Left hindlimb (tissue), 1 donor: ENCODE results near the gene DNAJC7.
"Not testable (repeated sequence)": the region's sequence is repeated elsewhere in the genome, so short reads cannot be mapped to it uniquely, and the experiment has no call there.

Source experiments
- DNase-seq: peaks from one replicate; pipeline ENCODE4 v3.0.0-alpha.2; 2018

The DNAJC7 gene

DNA sequence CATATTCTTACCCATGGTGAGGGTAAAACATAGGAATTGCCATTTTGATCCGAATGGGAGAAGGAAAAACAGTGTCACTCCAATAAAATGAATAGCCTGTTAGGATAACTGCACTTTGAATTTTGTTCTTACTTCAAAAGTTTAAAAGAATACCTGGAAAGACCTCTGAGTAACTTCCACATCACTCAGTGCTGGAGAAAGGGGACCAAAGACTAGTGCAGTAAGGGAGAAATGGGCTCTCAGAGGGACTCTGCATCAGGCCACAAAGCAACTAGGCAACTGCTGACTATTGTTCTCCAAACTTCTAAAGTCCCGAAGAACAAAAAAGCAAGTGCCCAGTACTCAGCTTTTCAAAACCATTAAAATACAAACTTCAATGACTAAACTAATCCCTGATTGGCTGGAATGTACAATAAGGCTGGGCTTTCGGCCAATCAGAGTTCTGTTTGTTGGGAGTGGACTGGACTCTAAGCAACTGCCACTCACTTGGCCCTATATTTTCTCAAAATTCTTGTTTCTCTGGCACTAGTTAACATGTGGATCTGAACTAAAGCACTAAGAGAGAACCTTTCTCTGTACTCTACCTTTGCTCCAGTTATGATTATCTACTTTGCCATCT, 6.2 kb downstream of the DNAJC7 start:
- no peak for DNase-seq

DNA sequence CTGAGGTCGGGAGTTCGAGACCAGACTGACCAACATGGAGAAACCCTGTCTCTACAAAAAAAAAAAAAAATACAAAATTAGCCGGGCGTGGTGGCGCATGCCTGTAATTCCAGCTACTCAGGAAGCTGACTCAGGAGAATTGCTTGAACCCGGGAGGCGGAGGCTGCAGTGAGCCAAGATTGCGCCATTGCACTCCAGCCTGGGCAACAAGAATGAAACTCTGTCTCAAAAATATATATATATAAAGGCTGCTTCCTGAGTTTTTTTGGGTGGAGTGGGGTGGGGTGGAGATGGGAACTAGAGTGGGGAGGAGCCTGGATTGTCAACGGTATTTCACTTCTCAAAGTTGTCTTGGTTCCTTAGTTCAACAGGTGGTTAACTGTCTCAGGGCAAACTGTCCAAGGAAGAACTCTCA, 7.0 kb downstream of the DNAJC7 start:
- DNase-seq, result not testable (repeated sequence)

DNA sequence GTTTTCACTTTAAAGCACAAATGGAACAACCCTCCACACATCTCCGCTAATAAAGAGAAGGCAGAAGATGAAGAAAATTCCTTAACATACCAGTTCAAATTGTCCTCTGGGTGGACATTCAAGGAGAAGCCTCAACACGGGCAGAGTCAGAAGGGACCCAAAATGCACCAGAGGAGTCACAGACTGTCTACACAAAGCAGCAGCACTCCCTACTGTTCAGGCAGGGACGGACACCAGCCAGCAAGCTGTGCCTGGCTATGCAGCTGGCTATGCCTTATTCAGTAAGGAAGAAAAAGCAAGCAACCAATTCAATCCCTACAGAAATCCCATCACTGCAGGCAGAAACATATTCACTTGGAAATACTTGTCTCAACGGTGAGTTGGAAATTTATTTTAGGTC, 8.1 kb downstream of the DNAJC7 start:
- DNase-seq, result no peak

DNA sequence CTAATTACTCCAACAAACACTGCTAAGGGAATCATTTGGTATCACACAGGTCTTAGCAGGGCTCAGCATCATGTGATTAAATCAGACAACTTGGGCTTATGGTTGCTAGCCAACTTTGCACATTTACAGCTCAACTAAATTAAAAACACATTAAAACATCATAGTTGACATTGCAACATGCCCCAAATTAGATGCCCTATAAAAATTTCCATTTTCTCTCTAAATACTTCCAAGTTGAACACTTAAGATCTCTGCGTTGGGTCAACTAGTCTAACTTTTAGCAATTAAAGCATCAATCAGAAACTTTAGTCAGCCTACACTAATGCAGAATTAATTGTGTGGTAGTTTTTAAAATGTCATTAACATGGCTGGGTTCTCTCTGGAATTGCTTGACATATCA, 12.1 kb downstream of the DNAJC7 start:
- DNase-seq, result no peak

DNA sequence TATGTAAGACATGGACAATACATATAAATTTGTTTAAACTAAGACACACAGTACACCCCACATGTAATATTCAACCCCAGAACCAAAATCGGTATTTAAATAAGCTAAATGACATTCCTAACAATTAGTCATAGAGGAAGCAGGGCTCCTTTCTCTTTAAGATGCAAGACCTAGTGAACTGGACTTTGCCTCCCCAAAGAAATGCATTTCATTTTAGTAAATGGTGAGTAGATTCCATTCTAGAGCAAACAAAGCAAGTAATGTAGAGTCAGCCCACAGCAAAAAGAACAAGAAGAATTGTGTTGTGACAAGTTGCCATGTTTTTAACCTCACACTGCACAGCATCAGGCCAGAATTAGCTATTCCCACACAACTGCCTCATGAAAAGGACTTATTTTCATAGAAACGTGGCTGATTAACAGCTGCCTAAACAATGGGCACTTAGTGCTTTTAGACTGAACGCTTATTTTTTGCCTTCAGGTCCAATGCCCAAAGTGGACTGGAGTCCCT, 14.4 kb downstream of the DNAJC7 start:
- no peak for DNase-seq

DNA sequence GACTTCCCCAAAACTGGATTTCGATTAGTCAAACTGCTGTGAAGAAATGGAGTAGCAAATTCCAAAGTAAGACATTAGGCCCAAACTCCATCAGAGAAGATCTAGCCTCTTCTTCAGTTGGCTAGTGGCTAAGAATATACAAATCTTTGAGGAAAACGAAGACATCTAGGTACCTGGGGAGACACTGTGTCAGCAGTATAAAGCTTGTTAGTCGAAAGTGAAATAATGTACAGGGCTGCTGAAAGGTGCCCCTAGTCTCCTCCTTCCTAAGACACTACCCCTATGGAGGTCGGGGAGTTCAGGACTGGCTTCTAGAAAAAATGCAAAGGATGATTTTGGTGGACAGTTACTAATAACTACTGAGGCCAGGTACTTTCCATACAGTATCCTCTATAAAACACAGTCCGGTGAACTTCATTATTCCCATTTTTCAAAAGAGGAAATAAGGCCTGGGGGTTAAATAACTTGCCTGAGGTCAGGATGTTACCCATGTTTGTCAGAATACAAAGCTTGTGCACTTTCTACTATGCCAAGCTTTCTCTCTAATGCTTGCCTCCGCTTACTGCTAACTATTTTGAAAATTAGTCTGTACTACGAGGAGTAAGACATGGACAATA, 15.0 kb downstream of the DNAJC7 start:
- DNase-seq, result no peak

DNA sequence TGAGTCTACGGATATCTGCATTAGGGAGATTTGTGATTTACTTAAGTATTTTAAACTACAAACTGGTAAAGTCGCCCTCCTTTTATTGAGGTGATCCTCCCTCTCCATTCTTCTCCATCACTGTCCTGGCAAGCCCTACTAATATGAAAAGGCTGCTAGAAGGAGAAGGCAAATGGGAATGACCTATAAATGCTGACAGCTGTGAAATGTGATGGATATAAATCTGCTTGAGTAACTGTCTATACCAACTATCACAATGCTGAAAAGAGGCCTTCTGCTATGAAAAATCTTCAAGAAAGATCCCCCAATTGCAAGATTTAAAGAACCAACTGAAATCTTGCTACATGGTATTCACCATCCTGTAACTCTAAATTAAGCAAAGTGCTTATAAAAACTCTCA, 15.5 kb downstream of the DNAJC7 start:
- DNase-seq, result no peak

DNA sequence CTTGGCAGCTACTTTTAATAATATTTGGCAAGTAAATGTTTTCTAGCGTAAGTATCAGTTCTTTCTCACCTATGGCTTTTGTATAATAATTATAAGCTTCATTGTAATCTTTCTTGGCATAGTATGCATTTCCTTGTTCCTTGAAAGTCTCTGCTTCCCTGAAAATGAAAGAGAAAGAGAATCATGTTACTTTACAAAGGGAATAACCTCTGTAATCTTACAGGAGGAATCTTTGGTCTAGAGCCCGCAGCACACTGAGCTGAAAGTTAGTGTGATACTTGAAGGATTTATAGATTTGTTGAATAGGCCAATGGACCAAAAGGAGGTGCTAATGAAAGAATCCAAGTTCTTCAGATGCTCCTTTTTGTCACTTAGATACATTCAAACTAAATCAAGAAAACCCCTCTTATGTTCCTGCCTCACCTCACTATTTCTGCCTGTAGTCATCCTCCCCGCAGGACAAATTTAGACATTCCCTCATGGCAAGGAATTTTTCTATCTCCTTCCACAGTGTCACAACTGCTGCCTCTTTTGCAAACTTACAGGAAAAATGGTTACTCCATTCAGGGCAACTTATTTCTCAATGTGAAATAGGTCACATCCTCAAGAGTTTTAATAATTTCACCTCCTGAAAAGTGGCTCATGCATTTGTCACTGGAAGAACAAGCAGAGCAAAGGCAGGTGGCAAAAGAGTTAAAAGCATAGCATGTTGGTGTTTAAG, 16.7 kb downstream of the DNAJC7 start:
- no peak for DNase-seq

DNA sequence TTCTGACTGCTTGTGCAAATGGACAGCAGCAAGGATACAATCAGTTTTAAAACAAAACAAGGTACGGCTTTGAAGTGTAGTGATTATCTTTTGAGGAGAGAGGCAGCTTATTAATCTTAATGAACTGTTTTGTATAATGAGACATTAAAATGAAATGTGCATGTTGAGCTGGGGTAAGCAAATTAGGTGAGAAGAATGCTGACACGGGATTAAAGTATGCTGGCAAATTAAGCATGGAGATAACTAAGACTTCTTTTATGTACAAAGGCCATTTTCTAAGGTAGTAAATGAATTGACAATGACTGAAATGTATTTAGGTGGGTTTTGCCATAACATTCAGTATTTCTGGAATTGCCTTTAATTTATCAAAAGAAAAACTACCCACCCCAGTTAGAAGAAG, 18.7 kb downstream of the DNAJC7 start:
- DNase-seq, result no peak

DNA sequence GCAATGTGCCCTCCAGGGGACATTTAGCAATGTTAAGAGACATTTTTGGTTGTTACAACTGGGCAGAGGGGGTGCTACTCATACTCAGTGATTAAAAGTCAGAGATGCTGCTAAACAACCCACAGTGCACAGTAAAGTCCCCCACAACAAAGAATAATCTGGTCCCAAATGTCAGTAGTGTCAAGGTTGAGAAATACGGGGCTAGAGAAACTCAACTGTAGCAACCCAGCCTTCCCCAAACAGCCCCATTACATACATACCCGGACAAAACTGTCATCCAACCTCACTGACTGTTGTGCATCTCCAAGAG, 20.4 kb downstream of the DNAJC7 start:
- DNase-seq, result no peak

DNA sequence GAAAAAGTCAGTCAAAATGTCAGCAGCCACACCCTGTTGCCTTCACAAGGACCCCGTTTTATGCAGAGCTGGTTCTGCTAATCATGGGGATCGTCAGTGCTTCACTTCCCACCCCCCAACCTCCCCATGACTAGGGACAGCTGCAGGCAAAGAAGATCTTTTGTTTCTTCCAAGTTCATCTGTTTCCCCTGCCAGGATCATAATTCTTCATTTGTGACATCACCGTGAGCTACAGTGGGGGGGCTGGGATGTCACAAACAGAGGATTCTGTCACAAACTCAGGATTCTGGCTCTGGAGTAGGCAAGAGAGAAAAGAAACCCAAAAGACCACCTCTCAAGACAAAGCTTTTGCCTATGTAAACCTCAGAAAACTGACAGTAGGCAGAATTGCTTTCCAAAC, 24.7 kb downstream of the DNAJC7 start:
- no peak for DNase-seq

DNA sequence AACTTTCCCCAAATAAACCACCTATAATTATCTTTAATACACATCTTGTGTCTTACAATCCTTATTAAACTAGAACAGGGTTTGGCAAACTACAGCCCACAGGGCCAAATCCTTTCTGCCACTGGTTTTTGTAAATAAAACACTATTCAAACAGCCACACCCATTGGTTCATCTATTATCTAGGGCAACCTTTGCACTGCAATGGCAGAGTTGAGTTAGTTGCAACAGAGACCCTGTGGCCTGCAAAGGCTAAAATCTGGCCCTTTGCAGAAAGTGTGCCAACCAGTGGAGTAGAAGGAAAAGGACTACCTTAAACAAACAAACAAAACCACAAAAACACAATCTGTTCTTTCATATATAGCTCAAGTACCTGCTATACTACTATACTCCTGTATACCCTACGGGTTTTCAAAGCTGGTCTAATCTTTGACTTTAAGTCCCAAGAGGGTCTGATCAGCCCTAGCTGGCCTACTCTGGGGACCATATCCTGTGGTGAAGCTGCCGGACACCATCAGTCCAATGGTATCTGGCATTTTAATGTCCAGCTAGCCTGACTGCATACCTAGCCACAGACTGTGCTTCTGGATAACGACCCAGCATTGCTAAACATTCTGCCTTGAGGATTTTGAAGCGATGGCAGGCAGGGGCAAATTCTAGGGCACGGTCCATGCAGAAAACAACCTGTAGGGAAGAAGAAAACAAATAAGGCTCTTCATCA, 27.4 kb downstream of the DNAJC7 start:
- no peak for DNase-seq

DNA sequence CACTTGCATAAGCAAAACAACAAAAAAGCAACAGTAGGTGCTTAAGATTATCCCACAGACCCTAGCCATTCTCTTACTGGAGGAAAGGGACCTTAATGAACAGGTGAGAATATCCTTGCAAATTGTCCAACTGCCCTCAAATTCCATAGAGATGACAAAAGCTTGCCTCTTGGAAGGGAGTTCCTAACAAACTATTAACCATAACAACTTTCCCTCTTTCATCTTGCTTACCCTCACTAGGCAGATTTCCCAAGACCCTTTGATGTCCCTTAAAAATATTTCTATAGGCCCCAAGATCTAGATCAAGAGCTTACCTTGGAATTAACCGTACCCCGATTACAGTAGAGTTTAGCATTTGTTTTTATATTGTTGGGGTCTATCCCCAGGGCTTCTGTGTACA, 28.8 kb downstream of the DNAJC7 start:
- no peak for DNase-seq

DNA sequence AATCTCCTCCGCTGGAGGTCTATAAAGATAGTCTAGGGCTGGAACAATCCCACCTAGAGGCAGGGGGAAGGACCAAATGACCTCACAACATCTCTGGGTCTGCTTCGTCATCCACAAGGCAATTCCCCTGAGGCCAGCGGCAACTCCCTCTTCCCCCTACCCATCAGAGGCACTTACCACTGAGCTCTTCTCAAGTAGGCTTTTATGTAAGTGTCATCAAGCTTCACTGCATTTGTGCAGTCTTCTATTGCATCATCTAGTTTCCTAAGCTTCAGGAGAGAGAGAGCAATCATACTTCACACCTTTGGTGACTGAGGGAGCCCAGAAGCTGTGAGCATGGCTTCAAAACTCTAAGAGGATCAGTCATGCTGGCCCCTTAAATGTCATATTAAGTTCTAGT, 29.6 kb downstream of the DNAJC7 start:
- DNase-seq, result no peak

DNA sequence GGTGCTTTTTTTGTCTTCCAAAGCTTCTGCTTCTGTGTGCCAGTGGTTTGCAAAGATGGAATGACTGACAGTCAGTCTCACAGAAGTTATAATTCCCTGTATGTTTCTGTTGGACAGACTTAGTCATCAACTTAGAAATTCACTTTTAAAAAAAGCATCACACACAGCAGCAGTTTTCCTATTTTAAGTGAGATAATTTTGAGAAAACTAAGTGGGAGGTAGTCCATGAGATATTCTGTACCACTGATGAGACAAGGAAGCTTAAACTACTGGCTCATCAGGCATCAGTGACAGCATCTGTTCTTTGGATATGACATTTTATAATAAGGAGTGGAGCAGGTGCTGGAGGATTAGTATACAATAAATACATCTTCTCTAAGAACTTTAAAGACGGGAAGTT, 30.6 kb downstream of the DNAJC7 start:
- DNase-seq, result no peak

DNA sequence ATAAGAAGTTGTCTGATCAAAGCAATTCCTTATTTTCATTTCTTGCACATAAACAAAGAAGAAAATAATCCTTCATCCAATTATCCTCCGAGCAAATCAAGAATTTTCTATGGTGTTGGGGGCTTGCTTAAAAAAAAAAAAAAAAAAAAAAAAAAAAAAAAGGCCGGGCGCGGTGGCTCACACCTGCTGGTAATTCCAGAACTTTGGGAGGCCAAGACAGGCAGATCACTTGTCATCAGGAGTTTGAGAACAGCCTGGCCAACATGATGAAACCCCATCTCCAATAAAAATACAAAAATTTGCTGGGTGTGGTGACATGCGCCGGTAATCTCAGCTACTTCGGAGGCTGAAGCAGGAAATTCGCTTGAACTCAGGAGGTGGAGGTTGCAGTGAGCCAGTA, 31.3 kb downstream of the DNAJC7 start:
- DNase-seq, result no peak

DNA sequence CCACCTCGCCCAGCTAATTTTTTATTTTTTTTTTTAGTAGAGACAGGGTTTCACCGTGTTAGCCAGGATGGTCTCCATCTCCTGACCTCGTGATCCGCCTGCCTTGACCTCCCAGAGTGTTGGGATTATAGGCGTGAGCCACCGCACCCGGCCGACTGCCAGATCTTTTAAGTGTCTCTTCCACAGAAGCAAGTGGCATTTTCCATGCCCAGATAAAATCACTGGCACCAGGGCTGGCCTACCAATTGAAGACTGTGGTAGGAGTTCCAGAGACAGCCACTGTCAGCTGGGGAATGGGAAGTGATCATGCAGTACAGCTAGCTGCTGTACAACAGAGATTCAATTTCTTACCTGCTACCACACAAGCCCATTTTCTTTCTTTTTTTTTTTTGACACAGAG, 32.8 kb downstream of the DNAJC7 start:
- no peak for DNase-seq

DNA sequence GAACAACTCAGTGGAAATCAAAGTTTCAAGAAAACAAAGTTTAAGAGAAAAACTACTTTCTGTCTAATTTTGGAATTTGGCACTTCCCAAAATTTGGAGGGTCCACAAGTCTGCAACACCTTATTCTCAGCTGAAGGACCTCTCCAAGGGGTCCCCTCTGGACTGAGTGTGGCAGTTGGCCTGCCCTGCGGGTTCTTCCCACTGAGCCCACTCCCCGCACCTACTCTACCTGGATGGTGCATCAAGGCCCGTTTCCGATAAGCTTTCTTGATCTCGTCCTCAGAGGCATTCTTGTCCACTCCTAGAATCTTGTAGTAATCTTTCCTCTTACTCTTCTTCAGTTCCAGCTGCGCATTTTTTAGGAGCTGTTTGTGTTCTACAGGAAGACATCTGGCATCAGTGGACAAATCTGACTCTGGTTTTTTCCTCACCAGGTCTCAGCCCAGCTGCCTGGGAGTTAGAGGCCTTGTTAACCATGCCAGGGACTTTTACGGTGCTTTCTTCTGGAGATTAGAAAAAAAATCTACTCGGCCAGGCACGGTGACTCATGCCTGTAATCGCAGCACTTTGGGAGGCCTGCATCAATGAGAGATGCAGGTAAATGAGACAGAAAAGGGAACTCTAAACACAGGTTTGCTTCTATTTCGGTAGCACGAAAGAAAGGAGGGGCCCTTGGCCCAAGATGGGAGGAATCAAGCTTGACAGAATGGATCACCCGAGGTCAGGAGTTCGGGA, 35.0 kb downstream of the DNAJC7 start:
- DNase-seq, result no peak

DNA sequence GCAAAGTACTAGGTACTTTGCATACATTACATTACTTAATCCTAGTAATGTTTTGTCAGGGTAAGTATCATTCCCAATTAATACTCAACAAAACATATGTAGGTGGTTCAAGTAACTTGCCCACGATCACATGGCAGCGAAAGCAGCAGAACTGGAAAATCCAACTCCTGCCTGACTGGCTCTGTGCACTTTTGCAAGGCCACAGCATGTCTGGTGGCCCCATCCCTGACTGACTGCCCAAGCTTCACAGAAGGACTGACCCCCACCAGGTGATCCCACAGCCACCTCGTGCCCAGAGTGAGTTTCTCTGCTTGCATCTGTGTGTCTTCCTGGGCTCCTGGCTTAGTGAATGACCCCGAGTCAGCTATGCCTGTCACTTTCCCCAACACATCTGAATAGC, 39.2 kb downstream of the DNAJC7 start:
- DNase-seq, result no peak

DNA sequence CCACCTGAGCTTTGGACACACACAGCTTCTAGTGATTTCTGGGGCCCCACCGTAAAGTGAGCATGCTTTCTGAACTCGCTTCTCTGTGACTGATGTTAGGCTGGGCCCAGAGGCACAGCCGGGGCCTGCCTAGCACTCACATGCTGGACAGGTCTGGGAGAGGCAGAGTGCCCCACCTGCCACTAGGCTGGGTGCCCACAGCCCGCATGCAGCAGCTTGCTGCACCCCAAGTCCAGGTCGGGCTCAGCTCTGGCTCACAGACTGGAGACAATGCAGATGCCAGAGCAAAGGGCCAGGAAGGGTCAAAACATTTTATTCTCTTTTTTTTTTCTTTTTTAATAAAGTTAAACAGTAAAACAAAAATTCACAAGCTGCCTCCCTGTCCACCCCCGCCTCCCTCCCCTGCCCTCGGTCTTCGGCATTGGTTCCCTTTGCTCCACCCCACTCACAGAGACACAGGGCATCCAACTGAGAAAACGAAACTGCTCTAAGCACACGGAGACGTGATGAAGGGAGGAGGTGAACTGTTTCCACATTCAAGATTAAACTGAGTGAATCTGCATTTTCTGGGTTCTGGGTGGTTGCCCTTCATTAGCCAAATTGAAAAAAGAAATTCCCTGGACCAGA, 41.0 kb downstream of the DNAJC7 start:
- no peak for DNase-seq

DNA sequence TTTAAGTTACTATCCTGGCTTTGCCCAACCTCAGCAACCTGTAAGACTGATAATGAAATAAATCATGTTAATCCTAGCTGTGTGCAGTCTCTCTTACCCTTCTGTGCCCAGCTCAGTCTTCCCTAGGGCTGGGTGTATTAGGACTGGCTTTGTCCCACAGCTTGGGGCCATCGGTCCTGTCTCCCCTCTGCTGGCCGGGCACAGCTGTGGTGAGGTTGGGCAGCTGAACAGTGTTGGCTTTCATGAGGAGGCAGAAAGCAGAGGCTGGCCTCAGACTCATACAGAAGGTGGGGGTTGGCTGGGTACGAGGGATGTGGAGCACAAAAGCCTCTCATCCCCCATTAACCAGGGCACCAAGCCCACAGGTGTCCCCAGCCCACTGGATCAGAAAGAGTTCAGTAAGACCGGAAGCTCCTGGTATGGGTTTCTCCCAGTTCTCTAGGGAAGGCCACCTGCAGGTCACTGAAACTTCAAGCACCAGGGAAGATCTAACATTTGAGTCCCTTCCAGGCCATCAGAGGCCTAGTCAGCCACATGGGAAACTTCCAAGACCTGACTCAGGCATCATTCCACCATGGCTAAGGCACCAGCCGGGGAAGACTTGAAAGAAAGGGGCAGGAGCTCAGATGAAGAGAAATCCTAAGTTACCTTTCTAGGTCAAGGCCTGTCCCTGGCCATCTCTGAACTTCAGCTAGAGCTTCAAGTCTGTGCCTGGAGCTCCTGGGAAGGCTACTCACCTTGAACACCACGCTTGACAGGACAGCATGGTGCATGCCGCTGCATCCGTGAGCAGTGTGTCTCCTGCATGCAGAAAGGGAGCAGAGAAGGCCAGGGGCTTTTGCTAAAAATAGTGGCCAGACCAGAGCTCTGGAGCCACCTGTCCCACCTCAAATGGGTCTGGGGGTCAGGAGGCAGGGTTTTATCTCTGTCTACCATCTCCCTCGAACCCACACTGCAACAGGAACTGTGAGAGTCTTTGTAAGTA, 41.8 kb downstream of the DNAJC7 start:
- no peak for DNase-seq
